ENCODE data around the gene DCST1.

Gene DCST1

DNA sequence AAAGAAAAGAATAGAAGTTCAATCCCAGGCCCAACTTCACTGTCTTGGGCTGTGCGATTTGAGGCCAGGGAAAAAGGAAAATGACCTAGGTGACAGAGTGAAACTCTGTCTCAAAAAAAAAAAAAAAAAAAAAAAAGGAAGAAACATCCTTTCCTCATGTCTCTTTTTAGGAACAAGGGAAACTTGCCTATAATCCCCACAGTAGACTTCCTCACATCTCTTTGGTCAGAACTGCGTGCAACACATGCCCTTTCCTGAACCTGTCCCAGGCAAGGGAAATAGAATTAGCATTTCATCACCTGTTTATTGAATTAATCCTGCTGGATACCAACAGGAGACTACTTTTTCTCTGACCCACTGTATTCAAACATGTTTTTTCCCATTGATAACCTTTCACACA, 2.3 kb downstream of the DCST1 start:
- no peak for DNase-seq (ENCODE audit: low read depth in 2 of 2)

DNA sequence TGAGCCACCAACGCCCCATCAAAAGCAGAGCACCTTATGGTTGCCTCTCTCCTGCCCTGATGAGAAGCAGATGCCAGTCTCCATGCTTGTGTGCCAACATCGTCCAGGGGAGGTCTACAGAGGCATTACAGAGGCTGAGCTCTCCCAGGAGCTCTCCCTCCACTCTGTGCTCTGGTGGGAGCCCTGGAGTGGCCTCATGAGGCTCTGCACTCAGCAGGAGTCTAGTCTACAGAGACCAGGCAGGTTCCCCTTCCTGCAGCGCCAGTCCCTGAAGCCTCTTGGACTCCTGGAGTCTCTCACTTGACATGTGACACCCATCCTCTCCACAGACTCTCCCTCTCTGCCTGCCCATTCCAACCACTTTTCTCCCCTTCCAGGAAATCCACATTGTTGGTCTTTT, 3.4 kb downstream of the DCST1 start:
- no peak for DNase-seq (ENCODE audit: low read depth in 2 of 2)

GRCh38 chr1:155037851-155038441, 4.3 kb downstream of the DCST1 start:
- DNase-seq (ENCODE audit: low read depth in 2 of 2), result no peak

DNA sequence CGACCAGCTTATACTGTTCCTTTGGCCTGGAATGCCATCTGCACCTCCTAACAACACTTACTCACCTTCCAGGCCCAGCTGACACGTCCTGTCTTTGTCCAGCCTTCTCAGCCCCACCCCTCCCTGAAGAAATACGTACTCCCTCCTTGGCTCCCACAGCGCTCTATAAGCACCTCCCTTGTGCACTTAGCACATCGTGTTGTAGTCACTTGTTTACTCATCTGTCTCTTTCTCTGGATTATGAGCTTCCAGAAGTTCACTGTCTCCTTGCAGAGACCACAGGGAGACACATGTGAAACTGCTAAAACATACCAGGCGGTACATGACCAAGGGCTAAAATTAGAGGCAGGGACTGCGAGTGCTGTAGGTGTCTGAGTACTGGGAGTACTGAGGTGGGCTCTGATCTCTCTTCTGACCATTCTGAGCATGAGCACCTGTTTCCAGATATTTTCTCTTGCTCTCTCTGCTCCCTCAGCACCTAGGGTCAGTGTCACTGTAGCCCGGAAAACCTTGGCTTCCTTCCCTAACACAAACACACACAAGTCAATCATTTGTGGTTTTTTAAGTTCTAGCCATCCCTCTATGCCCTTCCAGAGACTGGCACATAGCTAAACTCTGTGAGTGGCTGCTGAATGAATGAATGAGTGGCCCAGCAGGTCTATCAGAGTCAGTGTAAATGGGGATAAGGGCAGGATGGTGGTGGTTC, 5.1 kb downstream of the DCST1 start:
- DNase-seq (ENCODE audit: low read depth in 2 of 2), result no peak

- DNase-seq (ENCODE audit: low read depth in 2 of 2), result no peak
Observed at GRCh38 chr1:155039308-155039669, 5.7 kb downstream of the DCST1 start.

DNA sequence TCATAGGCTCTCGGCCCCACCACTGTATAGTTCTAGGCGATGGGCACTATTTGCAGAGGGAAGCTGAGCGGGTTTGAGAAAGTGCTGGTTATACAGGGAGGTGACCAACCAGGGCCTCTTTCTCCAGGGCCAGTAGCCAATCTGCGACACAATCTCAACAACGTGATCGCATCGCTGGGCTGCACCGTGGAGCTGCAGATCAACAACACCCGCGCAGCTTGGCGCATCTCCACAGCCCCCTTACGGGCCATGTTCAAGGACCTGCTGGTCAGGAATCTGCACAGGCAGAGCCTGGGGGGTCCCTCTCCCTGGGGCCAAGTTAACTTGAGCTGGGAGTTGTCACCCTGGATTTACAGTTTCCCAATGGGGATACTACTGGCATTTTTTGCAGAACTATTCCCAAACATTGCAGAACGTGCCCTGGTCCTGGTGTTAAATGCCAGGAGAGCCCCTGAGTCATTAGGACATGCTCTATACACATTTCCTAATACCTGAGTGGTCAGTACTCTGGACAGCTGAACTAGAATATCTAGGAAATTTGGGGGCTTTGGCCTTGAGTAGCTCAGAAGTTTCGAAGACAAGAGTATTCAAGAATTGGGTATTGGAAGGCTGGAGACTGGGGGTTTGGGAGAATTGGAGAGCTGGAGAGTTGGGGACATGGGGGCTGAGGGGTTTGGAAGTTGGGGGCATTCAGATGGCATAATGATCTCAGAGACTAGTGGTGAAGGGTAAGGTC, 6.9 kb downstream of the DCST1 start:
- DNase-seq (ENCODE audit: low read depth in 2 of 2), result no peak

DNA sequence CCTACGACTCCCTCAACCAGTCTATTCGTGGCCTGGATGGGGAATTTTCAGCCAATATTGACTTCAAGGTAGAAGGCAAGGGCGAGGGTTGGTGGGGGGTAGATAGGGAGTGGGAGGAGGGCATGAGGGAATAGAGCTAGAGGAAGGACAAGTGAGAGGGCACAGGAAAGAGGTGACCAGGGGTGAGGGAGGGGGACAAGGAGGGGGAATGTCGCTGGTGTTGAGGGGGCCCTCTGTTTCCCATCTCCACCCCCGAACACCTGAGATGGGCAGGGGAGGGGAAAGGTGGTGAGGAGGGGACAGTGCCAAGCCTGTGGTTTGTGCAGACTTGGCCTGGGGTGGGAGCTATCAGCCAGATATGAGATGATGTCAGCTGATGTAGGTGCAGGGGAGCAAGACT, 9.2 kb downstream of the DCST1 start:
- no peak for DNase-seq (ENCODE audit: low read depth in 2 of 2)

DNA sequence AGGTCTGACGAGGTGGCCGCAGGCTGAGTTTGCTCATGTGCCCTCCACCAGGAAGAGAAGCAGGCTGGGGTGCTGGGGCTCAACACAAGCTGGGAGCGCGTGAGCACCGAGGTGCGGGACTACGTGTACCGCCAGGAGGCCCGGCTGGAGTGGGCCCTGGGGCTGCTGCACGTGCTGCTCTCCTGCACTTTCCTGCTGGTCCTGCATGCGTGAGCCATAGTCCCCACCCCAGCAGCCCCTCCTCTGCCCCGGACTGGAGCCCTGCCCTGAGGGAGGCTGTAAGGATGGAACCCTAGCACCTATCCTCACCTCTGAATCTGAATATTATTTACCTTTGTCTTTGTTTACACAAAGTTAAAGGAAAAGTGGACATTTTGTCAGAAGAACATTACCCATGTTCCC, 9.7 kb downstream of the DCST1 start:
- no peak for DNase-seq (ENCODE audit: low read depth in 2 of 2)

GRCh38 chr1:155043793-155044192, 10.2 kb downstream of the DCST1 start:
- DNase-seq (ENCODE audit: low read depth in 2 of 2), result no peak

DNA sequence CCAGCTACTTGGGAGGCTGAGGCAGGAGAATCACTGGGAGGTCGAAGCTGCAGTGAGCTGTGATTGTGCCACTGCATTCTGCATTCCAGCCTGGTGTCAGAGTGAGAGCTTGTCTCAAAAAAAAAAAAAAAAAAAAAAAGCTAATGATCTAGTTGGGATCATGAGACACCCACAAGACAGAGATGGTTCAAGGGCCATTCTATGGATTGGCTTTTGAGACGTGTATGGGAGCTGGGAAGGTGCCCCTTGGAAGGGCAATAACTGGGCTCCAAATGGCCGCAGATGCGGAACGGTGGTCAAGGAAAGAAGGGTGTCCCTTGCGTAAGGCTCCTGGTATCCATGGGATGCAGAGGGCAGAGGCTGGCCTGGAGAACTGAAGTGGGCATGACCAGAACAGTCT, 10.7 kb downstream of the DCST1 start:
- DNase-seq (ENCODE audit: low read depth in 2 of 2), result no peak

GRCh38 chr1:155044812-155045657, 11.4 kb downstream of the DCST1 start:
- DNase-seq (ENCODE audit: low read depth in 2 of 2), result peak in 1 of 2 donors; percentile 35

GRCh38 chr1:155048449-155049334, 15.1 kb downstream of the DCST1 start:
- DNase-seq (ENCODE audit: low read depth in 2 of 2), result no peak

DNA sequence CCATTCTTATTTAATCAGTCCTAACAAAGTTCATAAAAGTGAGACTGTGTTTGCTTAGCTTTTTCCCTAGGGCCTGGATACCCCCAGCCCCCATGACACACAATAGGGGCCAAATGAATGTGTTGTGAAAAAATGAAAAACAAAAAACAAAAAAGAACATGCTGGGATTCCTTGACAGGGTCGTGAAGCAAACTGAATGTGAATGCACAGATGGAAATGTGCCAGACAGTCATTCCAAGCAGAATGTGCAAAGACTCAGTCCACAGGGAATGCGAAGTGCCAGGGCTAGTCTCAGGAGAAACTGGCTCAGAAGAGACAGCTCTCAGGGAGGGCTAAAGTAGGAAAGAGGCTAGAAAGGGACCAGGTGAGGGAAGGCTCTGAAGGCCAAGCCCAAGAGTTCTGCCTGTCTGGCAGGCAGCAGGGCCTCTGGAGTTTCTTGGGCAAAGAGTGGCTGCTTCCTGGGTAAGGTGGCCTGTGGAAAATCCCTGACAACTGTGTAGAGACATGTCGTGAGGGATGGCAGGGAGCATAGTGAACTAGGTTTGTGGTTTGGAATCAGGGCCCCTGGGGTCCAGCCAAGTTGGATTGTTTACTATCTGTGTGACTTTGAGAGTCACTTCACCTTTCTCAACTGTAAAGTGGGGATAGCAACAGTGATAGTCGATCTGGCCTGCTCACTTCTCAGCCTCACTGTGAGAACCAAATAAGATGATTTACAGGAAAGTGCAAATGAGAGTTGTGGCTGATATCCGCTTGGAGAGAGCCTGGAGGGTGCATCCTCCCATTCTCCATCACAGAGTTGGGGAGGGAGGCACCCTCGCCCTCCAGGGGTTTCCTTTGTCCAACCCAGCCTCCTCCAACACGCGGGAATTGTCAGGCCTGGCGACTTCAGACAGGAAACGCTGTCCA, 16.3 kb downstream of the DCST1 start:
- no peak for DNase-seq (ENCODE audit: low read depth in 2 of 2)

DNA sequence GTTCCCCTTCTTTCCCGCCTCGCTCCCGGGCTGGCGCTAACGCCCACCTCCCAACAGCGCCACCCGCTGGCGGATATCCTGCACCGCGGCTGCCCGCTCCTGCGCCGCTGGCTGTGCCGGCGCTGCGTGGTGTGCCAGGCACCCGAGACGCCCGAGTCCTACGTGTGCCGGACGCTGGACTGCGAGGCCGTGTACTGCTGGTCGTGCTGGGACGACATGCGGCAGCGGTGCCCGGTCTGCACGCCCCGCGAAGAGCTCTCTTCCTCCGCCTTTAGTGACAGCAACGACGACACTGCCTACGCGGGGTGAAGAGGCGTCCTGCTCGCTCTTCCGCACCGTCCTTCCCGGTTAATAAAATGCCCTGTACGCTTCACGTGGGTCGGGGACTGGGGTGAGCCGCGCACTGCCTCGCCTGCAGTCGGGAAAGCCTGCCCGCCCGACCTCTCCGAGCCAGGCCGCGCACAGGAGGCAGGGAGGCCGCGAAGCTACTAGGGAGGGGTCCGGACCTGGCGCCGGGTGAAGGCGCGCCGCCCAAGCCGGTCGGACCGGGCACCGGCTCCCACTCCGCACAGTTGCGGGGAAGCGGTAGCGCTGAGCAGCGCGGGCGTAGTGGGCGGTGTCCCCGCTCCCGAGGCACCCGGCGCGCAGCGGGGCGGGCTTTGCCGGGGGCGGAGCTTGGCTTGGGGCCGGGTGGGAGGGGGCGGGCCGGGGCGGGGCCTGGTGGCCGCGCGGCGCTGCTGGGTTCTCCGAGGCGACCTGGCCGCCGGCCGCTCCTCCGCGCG, 17.1 kb downstream of the DCST1 start, which contains the start of gene ADAM15:
ADAM15 (plus strand) TSS at position 757 of the 782 bp plus-strand sequence. CDS start 71 bp downstream, outside the sequence.
- peak; percentile 54 to 66 for DNase-seq (ENCODE audit: low read depth in 2 of 2)

- DNase-seq (ENCODE audit: low read depth in 2 of 2), result no peak
Observed at GRCh38 chr1:155051342-155051776, 17.7 kb downstream of the DCST1 start.

DNA sequence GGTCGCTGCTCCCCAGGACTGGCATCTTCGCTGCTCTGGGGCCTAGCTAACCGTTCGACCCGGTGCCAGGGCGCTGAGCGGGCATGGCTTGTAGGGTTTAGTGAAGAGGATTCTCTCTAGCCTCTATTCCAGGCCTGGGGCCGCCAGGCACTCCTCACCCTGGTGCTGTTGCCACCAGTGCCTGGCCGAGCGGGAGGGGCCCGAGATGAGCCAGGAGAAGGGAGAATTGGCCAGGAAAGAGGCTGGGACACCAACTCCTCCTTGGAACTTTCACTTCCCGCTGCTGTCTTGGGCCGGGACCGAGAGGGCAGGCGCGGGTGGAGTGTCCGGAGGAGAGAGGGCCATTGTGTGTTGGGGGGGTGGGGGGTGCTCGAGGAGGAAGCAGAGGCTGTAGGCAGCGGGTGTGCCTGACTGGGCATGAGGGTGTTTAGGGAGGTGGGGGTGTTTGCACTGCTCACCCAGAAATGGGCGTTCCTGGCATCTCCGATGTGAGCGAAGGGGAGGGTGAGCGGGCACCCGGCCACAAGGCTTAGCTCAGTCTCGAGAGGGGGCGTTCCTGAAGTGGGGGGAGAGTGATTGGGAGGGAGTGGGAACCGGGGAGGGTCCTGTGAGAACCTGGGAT, 18.3 kb downstream of the DCST1 start:
- DNase-seq (ENCODE audit: low read depth in 2 of 2), result no peak

DNA sequence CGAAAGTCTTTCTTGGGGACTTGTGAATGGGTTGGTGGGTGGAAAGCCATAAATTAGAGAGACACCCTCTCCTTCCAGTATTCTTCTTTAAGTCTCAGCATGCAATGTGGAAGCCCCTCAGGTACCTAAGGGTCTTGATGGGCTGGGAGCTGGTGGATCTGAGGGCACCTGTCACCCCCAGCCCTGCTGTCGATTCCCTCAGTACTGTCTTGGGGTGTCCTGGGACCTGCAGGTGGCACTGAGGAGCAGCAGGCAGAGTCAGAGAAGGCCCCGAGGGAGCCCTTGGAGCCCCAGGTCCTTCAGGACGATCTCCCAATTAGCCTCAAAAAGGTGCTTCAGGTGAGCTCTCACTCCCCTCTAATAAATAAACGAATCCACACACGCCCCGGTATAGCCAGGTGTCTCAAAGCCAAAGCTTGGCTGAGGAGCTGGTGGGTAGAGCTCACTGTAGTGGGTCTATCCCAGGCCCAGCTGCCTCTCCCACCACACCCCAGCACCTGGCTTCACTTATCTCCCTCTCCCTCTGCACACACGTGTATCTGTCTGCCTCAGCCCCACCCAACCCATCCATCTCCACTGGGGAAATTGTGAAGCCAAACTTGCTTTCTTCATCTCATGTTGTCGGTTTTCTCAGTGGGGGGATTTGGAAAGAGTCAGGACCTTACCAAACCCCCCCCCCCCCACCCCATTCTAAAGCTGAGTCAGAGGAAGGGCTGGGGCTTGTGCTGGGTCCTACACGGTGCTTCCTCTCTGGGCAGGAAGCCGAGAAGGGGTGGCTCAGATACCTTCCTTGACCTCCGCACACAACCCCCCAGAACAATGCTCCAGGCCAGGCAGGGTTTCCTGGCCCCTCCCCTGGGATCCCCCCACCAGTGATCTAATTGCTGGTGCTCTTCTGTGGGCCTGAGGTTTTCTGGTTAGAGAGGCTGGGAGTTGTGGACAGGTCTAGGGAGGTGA, 19.1 kb downstream of the DCST1 start:
- DNase-seq (ENCODE audit: low read depth in 2 of 2), result no peak
